Colon (tissue), 2 donors: ENCODE results near the gene ATP6V1G2.

Source experiments
- FAIRE-seq: peaks from 2 replicates; lab custom pipeline; 2012; peaks lifted over from hg19 to GRCh38; lab: Jason Lieb, UNC
- donor health status: control.
- donor health status: control.

Gene ATP6V1G2

DNA sequence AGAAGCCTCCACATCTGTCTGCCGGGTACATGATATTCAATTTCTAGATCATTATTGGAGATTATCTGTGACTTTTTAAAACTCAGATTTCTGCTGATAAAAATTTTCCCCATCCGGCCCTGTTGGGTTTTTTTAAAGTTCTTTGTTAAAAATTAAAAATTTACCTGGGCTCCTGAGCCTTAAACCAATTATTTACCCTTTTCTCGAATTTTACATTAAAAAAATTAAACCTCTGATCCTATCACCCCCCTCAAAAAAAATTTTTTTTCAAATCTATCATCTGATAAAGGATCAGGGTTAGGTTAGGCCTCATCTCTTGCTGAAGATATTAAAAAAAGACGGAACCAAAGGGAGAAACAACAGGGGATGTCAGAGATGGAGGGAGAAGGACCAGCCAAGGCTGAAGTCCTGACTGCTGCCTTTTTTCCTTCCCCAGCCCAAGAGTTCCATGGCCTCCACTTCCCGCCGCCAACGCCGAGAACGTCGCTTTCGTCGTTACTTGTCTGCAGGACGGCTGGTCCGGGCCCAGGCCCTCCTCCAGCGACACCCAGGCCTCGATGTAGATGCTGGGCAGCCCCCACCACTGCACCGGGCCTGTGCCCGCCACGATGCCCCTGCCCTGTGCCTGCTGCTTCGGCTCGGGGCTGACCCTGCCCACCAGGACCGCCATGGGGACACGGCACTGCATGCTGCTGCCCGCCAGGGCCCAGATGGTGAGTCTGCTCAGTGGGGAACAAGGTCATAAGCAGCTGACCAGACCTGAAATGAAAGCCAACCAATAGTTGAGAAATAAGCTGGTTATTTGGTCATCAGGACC is 1.5 kb upstream of the ATP6V1G2 start:
- FAIRE-seq, result no peak

DNA sequence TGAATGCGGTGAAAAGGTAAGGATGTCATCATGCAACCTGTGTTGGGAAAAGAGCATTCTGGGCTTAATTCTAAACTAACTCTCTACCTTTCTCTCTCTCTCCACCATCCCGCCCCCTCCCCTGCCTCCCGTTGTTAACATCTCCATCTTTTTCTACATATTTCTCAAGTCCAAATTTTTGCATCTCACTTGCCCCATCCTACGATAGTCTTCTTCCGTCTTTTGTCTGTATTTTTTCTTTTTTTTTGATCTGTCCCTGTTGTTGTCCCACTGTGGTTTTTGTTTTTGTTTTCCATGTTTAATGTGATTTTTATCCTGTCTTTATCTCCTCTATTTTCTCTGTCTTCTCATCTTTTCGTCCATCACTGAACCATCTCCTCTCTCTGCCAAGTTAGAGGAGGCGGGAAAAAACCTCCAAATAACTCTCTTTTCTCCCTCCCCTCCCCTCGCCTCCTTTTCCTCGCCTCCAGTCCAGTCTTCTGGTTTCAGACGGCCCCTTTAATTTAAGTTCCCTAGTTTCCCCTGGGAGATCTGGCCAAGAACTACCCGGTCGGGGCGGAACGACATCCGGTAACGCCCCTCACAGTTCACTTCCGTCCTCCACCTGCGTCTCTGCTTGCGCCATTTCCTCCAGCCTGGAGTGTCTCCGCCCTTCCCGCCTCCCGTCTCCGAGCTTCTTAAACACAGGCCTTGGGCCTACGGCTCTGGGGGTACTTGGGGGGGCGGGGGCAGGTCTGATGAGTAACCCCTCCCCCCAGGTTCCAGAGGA is 734 bp upstream of the ATP6V1G2 start, which contains the start of gene NFKBIL1:
NFKBIL1 (plus strand) TSS at position 651 of the 769 bp plus-strand sequence; CDS start at position 738, 87 bp downstream.
- FAIRE-seq, result no peak

DNA sequence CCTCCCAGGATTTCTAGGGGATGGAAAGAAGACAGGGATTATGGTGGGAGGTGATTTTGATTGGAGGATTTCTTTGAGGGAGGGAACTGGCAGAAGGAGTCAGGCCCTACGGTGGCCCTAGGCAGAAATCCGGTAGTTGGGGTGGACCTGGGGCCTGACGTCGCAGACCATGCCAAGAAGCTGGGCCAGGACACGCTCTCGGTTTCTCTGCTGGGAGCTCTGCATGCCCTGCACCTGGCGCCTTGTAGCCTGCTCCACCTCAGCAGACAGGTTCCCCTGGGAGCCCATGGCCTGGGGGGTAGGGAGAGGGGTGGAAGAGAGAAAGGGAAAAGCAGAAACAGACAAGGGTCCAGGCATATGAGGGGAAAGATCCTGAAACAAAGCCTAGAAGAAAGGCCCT is 1.1 kb downstream of the ATP6V1G2 start:
- no peak for FAIRE-seq

DNA sequence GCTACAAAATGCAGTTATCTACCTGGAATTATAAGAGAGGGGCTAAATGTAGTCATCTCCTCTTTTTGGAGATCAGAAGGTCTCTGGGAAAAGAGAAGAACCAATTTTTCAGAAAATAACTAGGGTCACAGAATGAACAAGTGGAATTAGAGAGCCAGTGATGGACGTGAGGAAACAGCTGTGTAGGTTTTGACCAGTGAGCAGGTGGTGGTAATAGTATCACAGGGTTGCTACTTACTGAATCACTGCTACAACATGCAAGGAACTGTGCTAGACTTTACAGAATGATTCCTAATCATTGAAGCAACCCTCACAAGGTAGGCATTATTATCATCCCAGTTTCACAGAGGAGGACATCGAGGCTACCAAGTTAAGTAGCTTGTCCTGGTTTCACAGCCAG is 1.7 kb downstream of the ATP6V1G2 start:
- FAIRE-seq, result no peak

DNA sequence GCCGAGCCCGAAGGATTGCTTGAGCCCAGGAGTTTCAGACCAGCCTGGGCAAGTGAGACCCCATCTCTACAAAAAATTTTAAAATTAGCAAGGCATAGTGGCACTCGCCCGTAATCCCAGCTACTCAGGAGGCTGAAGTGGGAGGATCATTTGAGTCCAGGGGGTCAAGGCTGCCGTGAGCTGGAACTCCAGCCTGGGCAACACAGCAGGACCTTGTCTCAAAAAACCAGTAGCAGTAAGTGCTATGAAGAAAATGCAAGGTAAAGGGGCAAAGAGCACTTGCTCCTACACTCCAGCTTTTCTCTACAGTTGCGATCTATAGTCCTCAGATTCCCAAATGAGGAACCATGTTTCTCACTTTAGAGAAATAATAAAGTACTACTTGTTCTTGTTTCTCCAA is 2.8 kb downstream of the ATP6V1G2 start:
- no peak for FAIRE-seq

DNA sequence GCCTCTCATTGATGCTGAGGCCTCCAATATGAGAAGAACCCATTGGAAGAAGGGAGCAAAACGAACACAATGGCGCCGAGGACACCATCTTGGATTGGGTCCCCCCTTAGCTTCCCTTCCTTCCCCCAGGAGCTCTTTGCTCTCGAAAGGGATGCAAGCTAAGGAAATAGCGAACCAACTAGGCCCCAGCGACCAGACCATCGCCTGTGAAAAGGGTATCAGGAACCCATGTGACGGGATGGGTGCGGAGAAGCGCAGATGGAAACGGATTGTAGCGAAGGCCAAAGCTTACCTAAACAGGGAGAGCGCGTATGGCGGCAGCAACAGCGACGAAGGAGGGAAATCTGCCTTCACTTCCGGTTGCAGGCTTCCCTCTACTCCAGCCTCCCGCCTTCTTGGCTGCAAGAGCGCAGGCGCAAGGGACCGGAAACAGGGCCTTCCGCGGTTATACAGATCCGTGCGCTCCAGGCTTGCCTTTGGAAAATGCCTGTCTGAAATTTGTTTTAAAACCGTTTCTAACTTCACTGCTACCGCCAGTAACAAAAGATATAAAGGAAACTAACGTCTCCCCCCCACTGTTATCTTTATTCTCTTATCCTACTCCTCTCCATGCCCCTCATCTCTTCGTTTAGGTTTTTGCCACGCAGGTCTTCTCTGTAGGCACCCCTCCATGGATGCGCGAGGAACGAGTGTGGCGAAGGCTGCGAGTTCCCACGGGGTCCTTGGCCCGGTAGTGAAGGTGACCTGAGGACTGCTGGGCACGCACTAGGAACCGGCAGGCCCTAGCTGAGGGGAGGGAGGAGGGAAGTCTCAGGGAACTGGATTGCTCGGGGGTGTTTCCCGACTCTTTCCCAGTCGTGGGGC is 4.5 kb downstream of the ATP6V1G2 start, which contains the start of gene DDX39B:
DDX39B (minus strand) TSS at position 346 of the 864 bp plus-strand sequence. CDS start 1,471 bp downstream, outside the sequence.
- no peak for FAIRE-seq

DNA sequence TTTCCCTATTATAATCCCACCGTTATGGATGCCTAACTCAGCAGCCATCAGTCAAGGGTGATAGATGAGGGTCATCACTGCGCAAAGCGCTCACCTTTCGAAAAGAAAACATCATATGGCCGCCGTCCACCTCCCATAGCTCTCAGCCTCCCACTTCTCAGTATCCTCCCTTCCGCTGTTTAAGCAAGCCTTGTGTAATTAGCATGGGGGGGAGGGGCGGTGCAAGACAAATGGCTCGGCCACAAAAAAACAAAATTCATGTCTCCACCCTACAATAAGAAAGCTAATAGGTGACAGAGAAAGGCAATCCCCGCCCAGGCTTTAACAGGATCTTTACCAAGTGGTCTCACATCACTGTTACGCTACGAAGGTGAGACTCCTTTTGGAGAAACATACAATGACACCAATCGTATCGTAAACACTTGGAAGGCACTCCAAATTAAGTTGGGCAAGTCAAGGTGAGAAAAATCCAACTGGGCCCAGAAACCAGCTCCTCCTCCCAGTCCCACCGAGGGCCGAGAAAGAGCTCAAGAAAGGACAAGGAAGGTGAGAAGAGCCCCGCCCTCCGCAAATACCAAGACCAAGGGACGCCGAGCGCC is 5.2 kb downstream of the ATP6V1G2 start:
- FAIRE-seq, result no peak

DNA sequence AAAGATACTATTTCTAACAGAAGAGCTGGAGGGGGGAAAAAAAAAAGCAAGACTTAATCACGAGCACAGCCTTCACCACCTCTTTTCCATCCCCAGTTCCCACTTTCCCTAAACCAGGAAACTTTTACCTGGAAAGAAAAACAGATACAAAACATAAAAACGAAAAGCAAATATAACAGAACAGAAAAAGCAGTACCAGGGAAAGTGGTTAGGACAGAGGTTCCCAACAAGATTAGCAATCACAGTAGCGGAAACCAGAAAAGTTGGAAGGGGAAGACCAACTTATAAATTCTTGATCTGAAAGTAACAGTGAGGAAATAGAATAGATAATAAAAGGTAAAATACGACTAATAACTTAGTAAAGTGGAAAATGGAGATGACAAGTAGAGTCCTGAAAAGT is 5.8 kb downstream of the ATP6V1G2 start:
- FAIRE-seq, result no peak

DNA sequence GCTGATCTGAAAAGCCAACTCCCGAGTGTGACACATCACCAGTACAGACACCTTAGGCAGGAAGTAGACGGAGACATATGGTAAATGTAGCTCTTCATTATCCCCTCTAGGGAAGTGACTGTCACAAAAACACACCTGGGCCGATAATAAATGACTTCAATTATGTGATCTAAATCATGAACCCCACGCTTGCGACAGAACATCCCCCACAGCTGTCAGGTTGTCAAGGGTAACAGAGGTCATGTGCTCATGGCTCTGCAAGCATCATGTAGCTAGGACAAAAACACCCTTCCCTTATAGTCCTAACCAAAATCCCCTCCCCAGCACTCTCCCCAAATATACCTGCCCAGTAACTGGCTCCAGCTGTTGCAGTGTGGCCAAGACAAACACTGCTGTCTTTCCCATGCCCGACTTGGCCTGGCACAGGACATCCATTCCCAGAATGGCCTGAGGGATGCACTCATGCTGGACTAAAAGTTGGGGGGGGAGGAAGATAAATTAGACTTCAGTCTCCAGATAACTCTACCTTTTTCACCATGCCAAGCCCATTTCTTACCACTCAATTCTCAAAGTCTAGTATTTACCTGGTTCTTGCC is 7.5 kb downstream of the ATP6V1G2 start:
- no peak for FAIRE-seq

DNA sequence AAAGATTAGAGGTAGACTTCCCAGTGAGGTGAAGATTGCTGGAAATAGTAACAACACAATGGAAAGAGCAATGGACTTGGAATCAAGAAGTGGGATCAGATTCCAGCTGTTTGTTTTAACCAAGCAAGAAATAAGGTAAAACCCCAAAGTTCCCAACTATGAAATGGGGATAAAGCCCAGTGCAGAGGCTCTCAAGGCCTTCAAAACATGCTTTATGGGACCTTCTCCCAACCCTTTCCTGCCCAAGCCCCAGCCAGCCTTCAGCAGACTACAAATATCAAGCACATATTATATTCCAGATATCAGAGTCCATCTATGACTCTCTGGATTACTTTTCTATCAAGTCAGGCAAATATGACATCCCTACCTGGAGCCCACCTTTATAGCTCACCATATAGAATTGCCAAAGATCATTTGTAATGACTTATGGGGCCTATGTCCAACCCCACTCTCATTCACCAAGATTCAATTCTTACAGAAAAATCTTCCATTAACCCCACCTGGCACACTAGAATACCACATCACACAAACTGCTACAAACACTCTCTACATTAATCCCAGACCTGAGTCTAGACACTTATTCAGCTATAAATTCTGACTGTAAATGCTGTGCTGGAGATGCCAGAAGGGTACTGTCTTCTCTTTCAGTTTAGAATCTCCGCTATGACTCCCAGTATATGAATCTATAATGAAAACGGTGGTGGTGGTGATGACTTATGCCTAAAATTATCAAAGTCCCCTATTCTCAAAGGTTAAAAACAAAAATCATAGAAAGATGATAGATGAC is 10.7 kb downstream of the ATP6V1G2 start:
- no peak for FAIRE-seq

DNA sequence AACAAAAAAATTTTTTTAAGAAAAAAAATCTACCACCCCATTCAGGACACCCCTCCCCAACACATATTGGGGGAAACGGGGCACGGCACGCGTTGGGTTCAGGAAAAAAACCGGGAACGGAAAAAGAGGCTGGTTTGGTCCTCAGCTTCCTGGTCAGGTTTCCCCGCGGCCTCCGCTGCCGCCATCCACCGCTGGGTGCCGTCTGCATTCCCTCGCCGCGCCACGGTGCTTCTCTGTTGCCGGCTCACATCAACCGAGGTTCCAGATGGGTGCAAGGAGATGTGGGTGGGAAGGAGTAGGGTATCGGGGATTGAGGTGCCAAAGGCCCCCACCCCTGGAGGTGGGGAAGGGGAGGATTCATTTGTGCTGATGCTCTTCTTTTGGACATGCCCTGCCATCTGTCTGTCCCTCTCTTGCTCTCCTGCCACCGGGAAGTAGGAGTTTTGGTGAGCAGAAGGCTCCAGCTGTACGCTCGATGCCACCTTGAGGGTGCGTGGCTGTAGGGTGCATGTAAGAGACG is 11.8 kb downstream of the ATP6V1G2 start:
- no peak for FAIRE-seq

DNA sequence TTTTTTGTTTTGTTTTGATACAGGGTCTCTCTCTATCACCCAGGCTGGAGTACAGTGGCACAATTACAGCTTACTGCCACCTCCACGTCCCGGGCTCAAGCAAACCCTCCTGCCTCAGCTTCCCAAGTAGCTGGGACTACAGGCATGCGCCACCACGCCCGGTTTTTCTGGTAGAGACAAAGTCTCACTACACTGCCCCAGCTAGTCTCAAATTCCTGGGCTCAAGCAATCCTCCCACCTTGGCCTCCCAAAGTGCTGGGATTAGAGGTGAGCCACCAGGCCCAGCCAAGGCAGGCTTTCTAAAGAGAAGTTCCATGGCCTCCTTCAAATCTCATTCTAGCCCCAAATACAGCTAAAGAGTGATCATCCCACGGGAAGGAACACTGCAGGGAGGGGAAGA is 12.4 kb downstream of the ATP6V1G2 start:
- no peak for FAIRE-seq

DNA sequence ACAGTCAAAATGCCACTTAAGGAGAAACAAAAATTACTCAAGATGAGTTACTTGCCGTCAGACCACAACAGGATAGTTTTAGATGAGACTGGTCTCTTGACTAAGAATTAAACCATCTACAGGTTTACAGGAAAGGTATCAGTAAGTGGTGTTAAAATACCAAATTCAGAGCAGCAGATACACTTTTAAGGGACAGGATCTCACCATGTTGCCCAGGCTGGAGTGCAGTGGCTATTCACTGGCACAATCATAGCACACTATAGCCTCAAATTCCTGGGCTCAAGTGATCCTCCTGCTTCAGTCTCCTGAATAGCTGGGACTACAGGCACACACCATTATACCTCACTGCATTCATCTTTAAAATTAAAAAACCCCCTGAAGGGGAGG is 13.0 kb downstream of the ATP6V1G2 start:
- FAIRE-seq, result no peak

DNA sequence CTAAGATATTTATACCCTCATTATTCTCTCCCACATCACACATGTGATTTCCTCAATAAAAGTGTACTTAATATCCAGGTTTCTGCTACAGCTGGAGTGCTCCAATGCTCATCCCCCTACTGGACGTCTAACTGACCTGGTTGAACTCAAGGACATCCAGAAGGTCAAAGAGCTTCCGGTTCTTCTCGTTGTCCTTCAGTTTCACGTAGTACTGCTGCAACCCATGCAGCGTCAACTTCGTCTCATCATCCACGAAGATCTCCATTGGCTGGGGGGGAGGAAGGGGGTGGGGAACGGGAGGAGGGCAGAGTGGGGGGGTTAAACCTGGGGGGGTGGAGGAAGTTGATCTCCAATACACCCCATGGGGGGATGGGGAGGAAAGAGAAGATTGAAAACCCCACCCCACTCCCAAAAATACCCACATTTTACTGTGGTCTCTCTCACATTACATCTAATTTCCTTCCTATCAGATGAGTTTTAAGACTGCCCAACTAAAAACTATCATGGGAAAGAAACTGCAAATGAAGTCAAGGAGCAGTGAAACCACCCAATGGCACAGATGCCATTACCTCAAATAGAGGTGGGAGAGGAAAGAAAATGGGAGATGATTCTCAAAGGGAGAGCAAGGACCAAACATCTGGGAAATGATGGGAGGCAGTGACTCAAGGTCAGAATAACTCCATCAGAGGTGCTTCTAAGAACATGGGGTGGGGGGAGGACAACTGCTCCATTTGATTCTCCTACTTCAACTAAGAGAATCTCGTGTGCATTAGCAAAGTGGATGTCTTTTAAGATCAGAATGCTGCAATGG is 13.6 kb downstream of the ATP6V1G2 start:
- no peak for FAIRE-seq

DNA sequence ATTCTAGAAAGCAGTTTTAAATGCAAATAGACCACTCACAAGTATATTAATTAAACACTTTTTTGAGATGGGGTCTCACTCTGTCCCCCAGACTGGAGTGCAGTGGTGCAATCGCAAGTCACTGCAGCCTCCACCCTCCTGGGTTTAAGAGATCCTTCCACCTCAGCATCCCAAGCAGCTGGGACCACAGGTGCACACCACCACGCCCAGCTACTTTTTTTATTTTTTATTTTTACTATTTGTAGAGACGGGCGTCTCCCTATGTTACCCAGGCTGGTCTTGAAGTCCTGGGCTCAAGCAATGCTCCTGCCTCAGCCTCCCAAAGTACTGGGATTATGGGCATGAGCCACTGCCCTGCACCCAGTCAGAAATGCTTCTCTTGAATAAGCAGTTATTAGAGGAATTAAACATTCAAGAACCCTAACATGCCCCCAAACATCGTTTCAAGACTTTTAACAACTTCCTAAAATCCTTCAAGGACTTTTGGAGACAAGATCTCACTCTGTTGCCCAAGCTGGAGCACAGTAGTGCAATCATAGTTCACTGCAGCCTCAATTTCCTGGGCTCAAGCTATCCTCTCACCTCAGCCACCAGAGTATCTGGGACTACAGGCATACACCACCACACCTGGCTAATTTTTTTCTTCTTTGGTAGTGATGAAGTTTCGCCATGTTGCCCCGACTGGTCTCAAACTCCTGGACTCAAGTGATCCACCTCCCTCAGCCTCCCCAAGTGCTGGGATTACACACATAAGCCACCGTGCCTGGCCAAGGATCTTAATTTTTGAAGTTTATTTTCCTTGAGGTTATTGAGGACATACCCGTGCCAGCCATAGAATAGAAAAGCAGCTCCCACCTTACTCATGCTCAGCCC is 14.4 kb downstream of the ATP6V1G2 start:
- FAIRE-seq, result no peak

DNA sequence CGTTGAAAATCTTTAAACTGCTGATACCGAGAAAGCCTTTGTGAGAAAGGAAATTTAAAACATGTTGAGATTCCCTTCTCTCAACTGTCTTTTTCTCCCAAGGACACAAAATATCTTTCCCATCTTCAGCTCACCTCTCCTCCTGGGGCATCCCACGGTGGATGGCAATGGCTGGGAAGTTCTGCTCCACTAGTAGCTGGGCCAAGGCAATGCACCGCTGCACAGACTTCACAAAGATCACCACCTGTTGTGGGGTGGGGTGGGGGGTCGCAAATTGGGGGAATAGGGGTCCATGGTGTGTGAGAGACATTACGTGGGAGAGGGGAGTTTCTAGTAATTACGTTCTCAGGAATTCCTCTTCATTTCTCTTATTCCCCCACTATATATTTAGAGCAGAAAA is 15.2 kb downstream of the ATP6V1G2 start:
- no peak for FAIRE-seq

DNA sequence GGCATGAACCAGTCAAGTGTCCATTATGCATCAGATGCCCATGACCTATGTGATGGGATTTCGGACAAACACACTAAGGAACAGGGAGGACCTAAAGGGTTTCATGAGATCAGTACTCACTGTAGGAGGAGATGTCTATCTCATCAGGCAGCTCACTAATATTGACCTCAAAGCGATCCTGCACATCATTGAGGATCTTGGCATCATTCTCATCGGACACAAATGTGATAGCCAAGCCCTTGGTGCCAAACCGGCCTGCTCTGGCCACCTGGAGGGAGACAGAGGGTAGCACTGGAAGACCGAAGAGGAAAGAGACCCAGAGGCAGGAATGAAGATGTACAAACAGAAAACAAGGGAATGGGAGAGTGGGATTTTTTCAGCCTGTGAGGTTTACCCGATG is 15.7 kb downstream of the ATP6V1G2 start:
- no peak for FAIRE-seq

DNA sequence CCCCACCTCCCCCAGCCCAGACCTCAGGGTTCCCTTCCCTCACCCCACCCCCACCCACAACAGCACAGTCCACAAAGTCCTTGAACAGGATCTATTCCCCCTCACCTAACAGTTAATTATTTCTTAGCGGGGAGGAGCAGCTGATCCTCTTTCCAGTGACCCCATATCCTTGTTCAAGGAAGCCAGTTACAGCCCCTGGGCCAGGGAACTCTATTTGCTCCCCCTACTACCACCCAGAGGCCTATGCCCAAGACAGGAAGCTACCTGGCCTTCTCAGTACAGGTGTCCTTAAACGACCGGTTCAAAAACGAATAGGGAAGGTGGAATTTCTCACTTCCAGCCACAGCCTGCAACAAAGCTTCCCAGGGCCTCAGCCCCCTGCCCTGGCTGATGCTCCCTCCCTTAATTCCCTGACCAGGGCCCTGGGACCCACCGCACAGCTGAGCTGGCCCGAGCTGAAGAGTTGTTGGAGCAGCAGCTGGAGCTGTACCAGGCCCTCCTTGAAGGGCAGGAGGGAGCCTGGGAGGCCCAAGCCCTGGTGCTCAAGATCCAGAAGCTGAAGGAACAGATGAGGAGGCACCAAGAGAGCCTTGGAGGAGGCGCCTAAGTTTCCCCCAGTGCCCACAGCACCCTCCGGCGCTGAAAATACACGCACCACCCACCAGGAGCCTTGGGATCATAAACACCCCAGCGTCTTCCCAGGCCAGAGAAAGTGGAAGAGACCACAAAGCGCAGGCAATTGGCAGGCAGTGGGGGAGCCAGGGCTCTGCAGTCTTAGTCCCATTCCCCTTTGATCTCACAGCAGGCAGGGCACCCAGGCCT is 16.9 kb downstream of the ATP6V1G2 start:
- no peak for FAIRE-seq
